ENCODE measurements around the gene ZNF638. TPM values are rescaled to one million over a fixed set of nuclear protein-coding genes. Genes with fewer than 3 reads are reported as not detected.

ZNF638 gene
- total and polyA plus RNA-seq, 2 of the 8 experiments (the other 6 are each of a cell fraction or from before 2014, with no cell fraction given) = 45.3 to 143 TPM

GRCh38 chr2:71348302-71348701 lies 16.7 kb downstream of the ZNF638 start:
- no peak overlapping the region for H3K4me2 ChIP-seq (ENCODE audit: insufficient read depth in 1 of 2, low read depth in 2 of 2, low read length in 2 of 2)
- DNase-seq (ENCODE audit: low read depth in 1 of 2, low spot score in 2 of 2) (no peak), FAIRE-seq (no peak)
- no peak overlapping the region for H3K23ac ChIP-seq (ENCODE audit: insufficient read length)
- no peak overlapping the region for H2BK12ac ChIP-seq (ENCODE audit: low read depth, low read length)
- no peaks in the 10 kb centered on the region for H3K27me3 ChIP-seq (replicated peaks in 1 of 4; ENCODE audit: control insufficient read depth in 3 of 4, extremely low read depth in 1 of 4, insufficient read depth in 3 of 4, low read length in 3 of 4)
- no peak overlapping the region for H2BK20ac ChIP-seq (ENCODE audit: low read length)
- H4K91ac ChIP-seq (replicated peaks; ENCODE audit: insufficient read length, low read length) = no peak overlapping the region
- H4K5ac ChIP-seq (ENCODE audit: insufficient read length, low read depth, low read length) = no peak overlapping the region
- CTCF ChIA-PET (ENCODE audit: partially characterized antibody) = interaction anchor here (0.5 kb wide), 1 partner anchor 60 kb away, joined by 3 read pairs; no protein-coding TSS in a partner anchor
- H4K8ac ChIP-seq (ENCODE audit: extremely low read depth, insufficient read depth, low read length) = no peak overlapping the region
- no peak overlapping the region for H3K4ac ChIP-seq (replicated peaks; ENCODE audit: insufficient read length, low read depth, low read length)
- no peaks in the 10 kb centered on the region for H3K4me1 ChIP-seq (replicated peaks in 1 of 4; ENCODE audit: control insufficient read depth in 3 of 4, insufficient read depth in 4 of 4, low read length in 3 of 4)
- POLR2A ChIA-PET (ENCODE audit: partially characterized antibody) = no interaction called here
- peaks cover 9% of the 10 kb centered on the region; the same call in 1 of the 2 replicates for H3K79me1 ChIP-seq (ENCODE audit: low read depth, low read length)
- no peak overlapping the region for H2BK5ac ChIP-seq (ENCODE audit: low read depth, low read length)
- H3K14ac ChIP-seq (ENCODE audit: insufficient read length) = no peak overlapping the region
- WGBS, 2 experiments (ENCODE audit: extremely low coverage in 1 of 2, insufficient coverage in 1 of 2, insufficient read length in 1 of 2, insufficient replicate concordance in 2 of 2, low coverage in 1 of 2, low lambda C conversion rate in 2 of 2, missing lambda C conversion rate in 1 of 2) = 86% methylated on average over 3 of the region's 3 CpGs; no CpG with 5 or more reads in 1 of the 2 experiments
- no peak overlapping the region for H2AK5ac ChIP-seq (ENCODE audit: low read depth, low read length)
- TF ChIP-seq SIN3A (conservative IDR thresholded peaks at IDR 0.05 in 1 of 2, IDR thresholded peaks at IDR 0.05 in 1 of 2; ENCODE audit: low read depth in 1 of 2, low read length in 2 of 2) = 0 out of 4 replicates have a peak, but pooled peaks of 1 of the 2 experiments have one; percentile 46
- TF ChIP-seq CBX8 (IDR thresholded peaks at IDR 0.05; ENCODE audit: borderline replicate concordance, low read depth, low read length) = no peak
- no peak overlapping the region for H2BK15ac ChIP-seq (ENCODE audit: low read length)
- no peak overlapping the region for H3K27ac ChIP-seq (ENCODE audit: low read depth, low read length)
- H3K9ac ChIP-seq (replicated peaks in 1 of 4; ENCODE audit: extremely low read depth in 1 of 4, low read depth in 3 of 4, low read length in 3 of 4) = no peak overlapping the region
- H3K18ac ChIP-seq (ENCODE audit: extremely low read depth, low read length) = no peak overlapping the region
- H3K79me2 ChIP-seq (ENCODE audit: control insufficient read depth in 1 of 2, insufficient read depth in 2 of 2, low read length in 2 of 2) = peaks cover 8 to 97% of the 10 kb centered on the region in 2 experiments; a peak in 3 of 4 replicates
- H3K23me2 ChIP-seq (ENCODE audit: low read depth, low read length) = no peaks in the 10 kb centered on the region
- H2BK120ac ChIP-seq (replicated peaks; ENCODE audit: low read depth, low read length) = no peak overlapping the region
- H3K36me3 ChIP-seq (ENCODE audit: control insufficient read depth in 2 of 4, insufficient read depth in 4 of 4, low read length in 3 of 4) = peaks cover 0 to 30% (median 16%) of the 10 kb centered on the region in 4 experiments; a peak in 6 of 8 replicates
- no peak overlapping the region for H2AFZ ChIP-seq (ENCODE audit: low read length)
- H3K4me3 ChIP-seq (ENCODE audit: extremely low read depth in 1 of 4, insufficient read depth in 2 of 4, low read depth in 3 of 4, low read length in 4 of 4) = no peak overlapping the region
- no peaks in the 10 kb centered on the region for H3K9me3 ChIP-seq (ENCODE audit: insufficient read depth in 2 of 2, low read depth in 1 of 2, low read length in 1 of 2)
- peaks cover 17 to 22% of the 10 kb centered on the region in 2 experiments for H4K20me1 ChIP-seq (replicated peaks in 1 of 2; ENCODE audit: control insufficient read depth in 1 of 2, insufficient read depth in 2 of 2, low read length in 2 of 2)
- no peak overlapping the region for H3K56ac ChIP-seq (replicated peaks; ENCODE audit: insufficient read length, low read depth, low read length)

Data from H1 (cell line).